HG02938 (cell line): Measurements from ENCODE around the gene PRPF19.

Source experiments
- ATAC-seq: cut with Tn5 transposase; IDR thresholded peaks from one replicate; pipeline ENCODE4 v1.9.1; 2021; ENCODE audit warnings: mild to moderate bottlenecking, moderate library complexity; ENCODE audit not compliant: unreplicated experiment

PRPF19 gene

GRCh38 chr11:60906132-60906972 lies at the start of gene PRPF19:
PRPF19 (minus strand) TSS chr11:60906585; CDS start chr11:60906382, 203 bp downstream.
- peak; percentile 76 for ATAC-seq

- ATAC-seq = no peak
Observed at GRCh38 chr11:60955571-60955970, 49.2 kb upstream of the PRPF19 start.

DNA sequence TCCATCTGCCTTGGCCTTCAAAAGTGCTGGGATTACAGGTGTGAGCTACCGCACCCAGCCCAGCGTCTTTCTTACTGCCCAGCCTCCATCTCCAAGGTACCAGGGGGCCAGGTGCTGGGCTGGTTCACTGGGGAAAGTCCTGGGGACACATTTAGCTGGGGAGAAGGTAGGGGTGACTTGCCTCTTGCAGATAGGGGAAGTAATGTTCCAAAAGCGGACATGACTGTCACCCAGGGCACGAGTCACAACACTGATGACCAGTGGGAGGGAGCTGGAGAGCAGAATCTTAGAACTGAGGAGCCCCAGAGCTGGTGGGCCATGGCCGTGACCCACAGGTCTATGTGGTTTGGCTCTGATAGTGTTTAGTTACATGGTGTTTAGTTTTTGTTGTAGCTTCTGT lies 48.0 kb upstream of the PRPF19 start:
- no peak for ATAC-seq

GRCh38 chr11:60953781-60954180 lies 47.4 kb upstream of the PRPF19 start:
- ATAC-seq = no peak

DNA sequence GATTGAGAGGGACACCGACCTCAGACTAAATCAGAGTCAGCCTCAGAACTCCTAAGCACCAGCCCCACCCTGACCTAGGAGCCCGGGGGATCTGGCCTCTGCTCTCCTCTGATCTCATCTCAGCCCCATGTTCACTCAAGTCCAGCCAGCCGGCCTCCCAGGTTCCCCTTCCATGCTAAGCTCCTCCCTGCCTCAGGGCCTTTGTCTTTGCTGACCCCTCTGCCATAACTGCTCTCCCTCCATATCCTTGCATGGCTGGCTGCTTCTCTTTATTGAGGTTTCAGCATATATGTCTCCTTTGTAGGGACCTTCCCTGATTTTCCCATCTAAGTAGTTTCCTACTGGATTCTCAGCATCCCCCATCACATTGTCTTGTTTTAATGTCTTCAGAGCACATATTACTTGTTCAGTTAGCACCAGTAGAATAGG lies 46.4 kb upstream of the PRPF19 start:
- no peak for ATAC-seq

GRCh38 chr11:60951904-60952741 lies 45.7 kb upstream of the PRPF19 start, which contains the start of gene SLC15A3:
SLC15A3 (minus strand) TSS chr11:60952176; CDS start chr11:60951551, 625 bp downstream.
- ATAC-seq = peak; percentile 70

DNA sequence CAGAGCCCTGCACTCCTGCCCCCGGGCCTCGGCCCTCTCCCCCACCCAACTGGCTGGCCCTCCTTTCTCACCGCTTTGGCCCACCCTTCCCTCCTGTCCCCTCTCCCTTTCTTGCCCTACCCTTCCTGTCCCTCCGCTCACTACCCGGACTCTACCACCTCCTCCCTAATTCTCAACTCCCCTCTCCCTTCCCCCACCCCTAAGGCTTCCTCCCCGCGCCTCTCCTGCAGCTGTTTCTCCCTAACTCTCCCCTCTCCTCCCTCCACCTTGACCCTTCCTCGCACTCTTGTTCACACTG lies 45.2 kb upstream of the PRPF19 start:
- no peak for ATAC-seq

GRCh38 chr11:60950933-60951605 lies 44.7 kb upstream of the PRPF19 start:
- ATAC-seq = no peak

- ATAC-seq = no peak
Observed at GRCh38 chr11:60950024-60950423, 43.6 kb upstream of the PRPF19 start.

DNA sequence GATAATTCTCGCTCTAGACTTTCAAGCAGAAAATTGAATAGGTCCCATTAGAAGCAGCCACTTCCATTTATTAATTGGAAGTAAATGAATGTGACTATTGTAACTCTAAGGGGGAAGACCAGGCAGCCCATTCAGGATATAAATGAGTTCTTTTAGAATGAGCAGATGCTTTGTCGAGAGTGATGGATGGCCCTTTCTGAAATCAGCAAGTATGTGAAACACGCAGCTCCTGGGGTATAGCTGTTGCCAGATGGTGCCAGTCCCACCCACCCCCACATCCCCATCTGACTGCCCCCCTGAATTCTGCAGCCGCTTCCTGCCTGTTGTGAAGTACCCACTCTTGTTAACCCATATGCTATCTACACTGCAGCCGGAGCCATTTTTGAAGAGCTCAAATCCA lies 41.9 kb upstream of the PRPF19 start:
- ATAC-seq = no peak

GRCh38 chr11:60947700-60948099 lies 41.3 kb upstream of the PRPF19 start:
- ATAC-seq = no peak

- ATAC-seq = no peak
Observed at GRCh38 chr11:60946601-60947264, 40.3 kb upstream of the PRPF19 start.

GRCh38 chr11:60945295-60945667 lies 38.9 kb upstream of the PRPF19 start:
- ATAC-seq = no peak

DNA sequence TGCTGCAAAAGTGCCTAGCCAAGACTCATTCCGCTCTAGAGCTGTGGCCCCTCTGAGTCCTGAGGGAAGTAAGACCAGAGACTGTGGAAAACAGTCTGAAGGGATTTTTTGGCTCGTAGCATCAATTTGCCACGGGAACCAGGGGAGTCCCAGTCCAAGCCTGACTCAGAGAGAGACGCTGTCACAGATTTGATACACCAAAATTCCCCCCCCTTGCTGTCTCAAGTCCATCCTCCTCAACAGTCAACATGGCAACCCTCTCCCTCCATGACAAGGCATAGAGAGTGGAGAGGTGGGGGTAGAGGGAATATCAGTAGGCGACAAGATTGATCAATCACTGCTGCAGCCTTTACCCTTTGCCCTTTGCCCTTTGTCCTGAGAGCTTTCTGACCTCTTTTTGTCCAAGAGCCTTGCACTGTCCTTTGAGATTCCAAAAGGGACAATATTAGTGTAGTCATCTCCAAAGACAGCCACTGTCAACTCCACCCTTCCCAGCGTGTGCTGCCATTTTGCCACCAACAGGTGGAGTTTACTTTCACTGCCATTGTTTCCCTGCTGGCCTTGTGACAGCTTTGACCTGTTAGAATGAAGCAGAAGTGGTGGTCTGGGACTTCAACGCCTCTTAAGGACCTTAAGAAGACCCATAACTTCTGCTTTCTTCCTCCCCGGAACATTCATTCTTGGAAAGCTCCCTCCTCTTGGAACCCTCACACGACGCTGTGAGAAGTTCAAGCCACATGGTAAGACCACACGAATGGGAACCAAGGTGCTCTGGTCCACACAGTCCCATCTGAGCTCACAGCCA lies 38.3 kb upstream of the PRPF19 start:
- no peak for ATAC-seq

GRCh38 chr11:60942970-60943565 lies 36.7 kb upstream of the PRPF19 start:
- no peak for ATAC-seq

GRCh38 chr11:60942219-60942618 lies 35.8 kb upstream of the PRPF19 start:
- no peak for ATAC-seq

DNA sequence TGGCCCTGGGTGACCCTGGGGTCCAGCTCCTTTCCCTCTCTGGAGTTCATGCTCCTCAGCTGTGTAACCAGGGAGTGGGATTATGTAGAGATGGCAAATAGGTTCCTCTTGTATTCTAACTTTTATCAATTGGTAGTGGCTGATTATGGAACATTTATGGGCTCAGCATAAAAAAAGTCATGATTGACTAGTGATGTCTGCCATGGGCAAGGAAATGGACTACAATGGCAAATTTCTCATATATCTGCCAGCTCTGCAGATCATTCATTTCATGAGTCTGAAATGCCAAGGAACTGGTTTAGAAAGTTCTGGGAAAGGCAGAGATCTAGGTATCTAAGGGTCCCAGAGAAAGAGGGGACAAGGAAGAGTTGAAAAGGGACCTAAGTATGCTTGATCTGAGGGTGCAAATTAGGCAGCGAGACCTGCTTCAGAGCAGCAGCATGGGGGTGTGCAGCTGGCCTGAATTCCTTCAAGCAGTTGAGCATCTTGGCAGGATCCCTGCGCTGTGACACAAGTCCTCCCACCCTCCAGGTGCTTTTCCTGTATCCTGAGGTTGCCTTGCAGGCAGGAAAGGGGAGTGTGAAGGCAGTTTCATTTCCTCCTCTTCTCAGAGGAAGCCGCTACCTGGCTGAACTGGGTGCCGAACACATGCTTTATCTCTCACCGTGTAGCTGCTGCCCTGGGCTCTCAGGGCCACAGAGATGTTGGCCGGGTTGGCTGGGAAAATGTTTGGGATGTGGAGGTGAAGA lies 35.2 kb upstream of the PRPF19 start:
- no peak for ATAC-seq

DNA sequence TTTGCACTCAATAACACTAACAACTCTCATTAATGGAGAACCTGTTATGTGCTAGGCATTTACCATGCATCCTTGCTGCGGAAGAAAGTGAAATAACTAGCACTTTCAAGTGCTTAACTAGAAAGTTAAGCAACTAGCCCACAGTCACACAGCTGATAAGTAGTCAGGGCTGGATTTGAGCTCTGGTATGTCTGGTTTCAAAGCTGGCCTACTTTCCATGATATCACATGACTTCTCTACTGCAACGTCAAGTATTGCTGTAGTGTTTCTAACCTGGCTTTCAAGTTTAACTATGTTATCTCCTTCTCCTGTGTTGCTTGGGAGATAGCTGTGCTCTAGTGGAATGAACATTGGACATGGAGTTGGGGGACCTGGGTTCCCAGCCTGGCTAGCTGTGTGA lies 33.5 kb upstream of the PRPF19 start:
- no peak for ATAC-seq

DNA sequence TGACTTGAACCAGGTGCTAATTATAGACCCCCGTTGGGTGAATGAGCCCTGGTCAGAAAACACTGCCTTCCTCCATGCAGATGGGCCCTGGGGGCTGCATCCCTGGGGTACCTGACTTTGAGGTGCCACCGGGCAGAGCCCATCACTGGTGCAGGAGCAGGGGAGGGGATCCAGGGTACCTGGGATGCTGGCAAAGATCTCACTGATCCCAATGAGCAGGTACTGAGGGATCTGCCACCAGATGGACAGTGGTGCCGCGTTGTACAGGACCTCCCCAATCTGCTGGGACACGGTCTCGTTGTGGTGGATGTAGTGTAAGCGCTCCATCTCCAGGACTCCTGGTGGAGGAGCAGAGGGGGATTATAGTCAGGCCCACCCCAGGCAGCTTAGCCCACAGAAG lies 32.9 kb upstream of the PRPF19 start:
- ATAC-seq = no peak
